ENCODE measurements around the gene CXCR4.

CXCR4 gene

GRCh38 chr2:136115183-136115761, 2.7 kb downstream of the CXCR4 start:
- DNase-seq = peak in 3 of 4 experiments; percentile 42 to 71 (median 44)

- DNase-seq = peak; percentile 59 to 84 (median 74)
These were observed 3.6 kb downstream of the CXCR4 start for GRCh38 chr2:136114382-136114781.

DNA sequence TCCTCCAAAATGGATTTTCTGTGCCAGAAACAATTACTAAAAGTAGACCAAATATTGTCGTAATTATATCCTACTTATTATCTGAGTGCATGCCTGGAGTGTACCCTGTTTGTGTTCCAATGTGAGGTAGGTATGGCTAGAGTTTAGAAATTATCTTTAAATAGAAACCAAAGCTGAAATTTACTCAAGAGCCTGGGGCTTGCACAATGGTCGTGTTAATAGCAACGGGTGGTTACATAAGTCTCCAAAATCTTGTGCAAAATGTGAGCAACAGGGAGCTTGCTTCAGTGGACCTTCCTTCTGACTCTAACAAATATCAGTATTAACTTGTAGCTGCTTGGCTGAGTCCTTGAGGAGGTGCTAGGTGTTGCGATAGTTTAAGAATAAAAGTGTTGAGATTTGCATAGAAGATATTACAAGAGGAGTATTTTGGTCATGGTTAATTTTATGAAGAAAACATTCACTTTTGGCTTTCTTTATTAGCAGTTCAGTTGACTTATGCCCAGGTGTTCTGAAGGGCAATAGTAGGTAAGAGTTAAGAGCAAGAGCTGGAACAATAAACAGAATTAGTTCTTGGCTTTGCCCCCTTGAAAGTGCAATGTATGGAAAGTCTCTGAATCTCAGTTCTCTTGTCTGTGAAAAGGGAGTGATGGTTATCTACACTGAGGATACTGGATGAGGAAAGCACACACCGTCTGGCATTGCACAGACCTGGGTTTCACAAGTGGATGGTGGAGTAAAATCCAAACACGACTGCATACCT, 4.6 kb downstream of the CXCR4 start:
- peak; percentile 80 to 93 (median 88) for DNase-seq

DNA sequence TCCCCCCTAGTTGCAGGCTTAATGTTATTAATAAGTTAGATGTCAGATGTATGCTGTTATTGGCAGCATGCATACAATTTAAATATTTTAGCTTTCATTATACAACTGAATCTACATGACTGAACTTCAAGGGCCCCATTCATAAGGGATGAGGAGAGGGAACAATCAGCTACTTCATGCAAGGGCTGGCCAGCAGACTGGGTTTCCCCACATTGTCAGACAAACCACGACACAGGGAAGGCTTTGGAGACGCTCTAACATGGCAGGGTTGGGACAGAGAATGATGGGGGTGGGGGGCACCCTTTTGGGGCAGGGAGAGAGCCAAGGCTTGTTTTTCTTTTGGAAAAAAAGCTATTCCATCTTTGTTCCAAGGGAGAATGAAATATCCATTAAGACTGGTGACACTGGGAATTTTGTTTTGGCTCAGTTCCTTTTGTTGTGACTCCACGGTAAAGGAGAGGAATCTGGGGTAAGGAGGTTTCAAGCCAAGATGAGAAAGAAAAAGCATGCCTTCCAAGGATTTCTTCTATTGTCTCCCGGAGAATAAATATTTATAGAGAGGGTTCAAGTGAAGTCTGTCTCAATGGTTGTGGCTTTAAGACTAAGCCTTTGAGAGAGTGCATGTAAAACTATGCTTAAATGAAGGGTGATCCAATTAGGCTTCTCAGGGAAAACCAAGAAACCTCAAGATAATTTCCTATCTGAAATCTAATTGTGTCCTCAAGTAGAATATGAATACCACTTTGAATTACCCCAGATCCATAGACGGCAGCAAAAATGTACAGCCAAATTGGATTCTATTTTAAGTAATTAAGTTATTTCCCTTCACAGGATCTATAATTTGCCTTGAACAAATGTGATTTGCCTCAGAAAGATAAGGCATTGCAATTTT, 5.4 kb downstream of the CXCR4 start:
- peak in 3 of 4 experiments; percentile 36 to 58 (median 49) for DNase-seq

DNA sequence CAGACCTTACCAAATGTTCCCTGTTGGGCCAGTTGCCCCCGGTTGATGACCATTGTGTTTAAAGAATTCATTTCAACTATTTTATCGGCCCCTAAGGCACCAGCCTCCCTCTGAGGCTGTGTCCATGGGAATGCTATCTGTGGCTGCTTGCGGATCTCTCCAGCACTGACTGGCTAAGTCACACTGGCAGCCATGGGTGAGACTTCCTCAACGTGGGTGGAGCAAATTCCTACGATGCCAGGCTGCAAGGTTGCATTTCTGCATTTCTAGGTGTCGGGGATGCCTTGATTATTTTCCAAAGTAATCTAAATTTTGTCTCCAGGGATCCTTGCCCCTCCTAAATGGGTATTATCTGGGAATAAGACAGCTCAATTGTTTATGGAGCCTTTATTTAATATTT, 6.2 kb downstream of the CXCR4 start:
- DNase-seq = peak in 3 of 4 experiments; percentile 67 to 71 (median 71)

GRCh38 chr2:136110526-136110925, 7.4 kb downstream of the CXCR4 start:
- DNase-seq = peak in 2 of 4 experiments; percentile 62 to 66

DNA sequence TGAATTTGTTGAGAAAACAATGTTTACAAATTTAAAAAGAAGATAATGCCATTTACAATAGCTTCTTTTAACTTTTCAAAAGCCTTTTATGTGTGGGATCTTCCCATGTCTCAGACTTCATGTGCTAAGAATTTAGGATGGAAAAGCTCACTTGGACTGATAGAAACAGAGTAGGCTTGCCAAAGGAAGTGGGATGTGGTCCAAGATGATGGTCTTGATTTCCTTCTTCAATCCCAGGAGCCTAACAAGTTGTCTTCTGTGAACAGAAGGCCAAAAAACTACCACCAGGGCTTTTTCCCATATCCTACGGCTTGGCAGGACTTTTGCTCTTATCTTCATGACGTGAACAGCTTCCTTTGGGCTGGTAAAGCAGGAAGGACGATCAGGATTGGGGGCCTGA, 9.5 kb downstream of the CXCR4 start:
- DNase-seq = no peak

DNA sequence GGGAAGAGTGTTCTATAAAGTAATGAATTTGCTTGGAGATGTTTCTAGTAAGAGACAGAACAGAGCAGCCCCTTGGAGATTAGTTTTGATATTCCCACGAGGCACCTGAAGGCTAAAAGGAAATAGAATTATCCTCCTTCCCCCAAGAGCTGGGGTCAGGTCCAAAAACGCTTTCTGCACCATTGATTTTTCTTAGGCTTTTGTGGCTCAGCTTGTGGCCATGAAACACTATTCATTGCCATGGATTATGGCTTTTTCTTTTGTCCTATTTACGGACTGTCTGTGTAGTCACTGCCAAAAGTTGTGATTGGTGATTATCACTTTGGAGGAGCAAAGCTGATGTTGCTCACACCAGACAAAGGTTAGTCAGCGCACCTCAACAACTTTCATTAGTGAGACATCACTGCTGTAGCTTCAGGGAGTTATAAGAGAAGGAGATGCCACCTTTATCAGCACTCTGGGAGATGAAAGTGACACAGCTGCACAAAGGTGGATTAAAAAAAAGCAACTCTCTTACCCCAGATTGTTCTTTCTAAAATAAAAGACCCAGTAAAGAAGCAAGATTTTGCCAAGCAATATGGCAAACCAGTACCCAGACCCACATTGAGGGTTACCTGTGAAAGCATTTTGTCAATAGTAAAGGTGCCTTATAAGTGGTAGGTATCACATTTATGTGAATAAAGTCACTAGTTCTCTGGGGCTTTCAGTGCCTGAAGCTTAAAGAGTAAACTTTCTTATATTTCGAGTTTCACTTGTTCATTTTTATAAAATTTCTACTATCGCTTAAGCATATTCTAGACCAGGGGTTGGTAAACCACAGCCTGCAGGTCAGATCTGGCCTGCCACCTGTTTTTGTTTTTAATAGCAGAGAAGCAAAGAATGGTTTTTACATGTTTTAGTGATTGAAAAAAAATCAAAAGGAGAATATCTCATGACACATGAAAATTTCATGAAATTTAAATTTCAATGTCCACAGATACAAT, 10.6 kb downstream of the CXCR4 start:
- DNase-seq = no peak

GRCh38 chr2:136106505-136106904, 11.4 kb downstream of the CXCR4 start:
- DNase-seq = peak in 1 of 4 experiments; percentile 40

DNA sequence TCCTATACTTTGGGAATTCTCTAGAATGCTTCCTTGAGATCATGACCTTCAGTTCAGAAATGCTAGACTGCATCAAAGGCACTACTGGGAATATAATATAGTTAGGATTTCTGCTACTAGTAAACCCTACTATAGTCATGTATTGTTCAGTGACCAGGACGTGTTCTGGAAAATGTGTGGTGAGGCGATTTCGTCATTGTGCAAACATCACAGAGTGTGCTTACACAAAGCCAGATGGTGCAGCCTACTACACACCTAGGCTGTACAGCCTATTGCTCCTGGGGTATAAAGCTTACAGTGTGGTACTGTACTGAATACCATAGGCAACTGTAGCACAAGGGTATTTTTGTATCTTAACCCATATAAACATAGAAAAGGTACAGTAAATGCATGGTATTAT, 13.0 kb downstream of the CXCR4 start:
- DNase-seq = no peak

DNA sequence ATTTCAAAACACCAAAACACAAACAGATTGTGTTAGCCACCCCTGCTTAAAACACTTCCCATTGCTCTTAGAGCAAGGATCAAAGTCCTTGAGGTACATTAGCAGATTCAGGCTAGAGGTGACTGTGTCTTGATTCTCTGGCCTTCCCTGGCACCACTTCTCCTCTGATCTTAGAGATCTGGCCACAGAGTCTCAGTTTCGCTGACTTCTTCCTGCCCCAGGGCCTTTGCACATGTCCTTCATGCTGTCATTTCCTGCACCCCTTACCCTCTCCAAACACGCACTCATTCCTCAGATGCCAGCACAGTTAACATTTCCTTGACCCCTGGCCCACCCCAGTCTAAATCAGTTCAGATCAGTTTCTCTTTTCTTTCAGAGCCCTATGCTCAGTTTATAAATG, 16.9 kb downstream of the CXCR4 start:
- DNase-seq = no peak

GRCh38 chr2:136098441-136098840, 19.5 kb downstream of the CXCR4 start:
- DNase-seq = peak; percentile 72 to 86 (median 84)

- DNase-seq = no peak
These were observed 24.4 kb downstream of the CXCR4 start for GRCh38 chr2:136093583-136093982.

DNA sequence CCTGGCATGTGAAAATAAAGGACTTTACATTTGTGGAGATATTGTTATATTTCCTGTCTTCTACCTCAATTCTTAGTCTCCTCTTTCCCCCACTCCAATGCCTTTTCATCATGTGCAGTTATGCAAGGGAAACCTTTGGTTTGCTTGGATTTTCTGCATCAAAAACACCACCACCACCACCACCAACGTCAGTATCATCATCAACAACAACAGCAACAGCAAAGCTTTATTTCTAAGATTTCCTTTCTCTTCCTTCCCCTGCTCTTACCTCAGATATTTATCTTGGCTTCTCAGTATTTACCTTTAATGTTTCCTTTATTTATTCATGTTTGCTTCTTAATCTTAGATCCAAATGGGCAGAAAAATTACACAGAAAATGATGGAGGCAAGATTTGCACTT, 26.1 kb downstream of the CXCR4 start:
- DNase-seq = no peak

- DNase-seq = peak in 1 of 4 experiments; percentile 12
These were observed 30.0 kb downstream of the CXCR4 start for GRCh38 chr2:136087901-136088460.

GRCh38 chr2:136086253-136087016, 31.5 kb downstream of the CXCR4 start:
- peak; percentile 34 to 61 (median 52) for DNase-seq

DNA sequence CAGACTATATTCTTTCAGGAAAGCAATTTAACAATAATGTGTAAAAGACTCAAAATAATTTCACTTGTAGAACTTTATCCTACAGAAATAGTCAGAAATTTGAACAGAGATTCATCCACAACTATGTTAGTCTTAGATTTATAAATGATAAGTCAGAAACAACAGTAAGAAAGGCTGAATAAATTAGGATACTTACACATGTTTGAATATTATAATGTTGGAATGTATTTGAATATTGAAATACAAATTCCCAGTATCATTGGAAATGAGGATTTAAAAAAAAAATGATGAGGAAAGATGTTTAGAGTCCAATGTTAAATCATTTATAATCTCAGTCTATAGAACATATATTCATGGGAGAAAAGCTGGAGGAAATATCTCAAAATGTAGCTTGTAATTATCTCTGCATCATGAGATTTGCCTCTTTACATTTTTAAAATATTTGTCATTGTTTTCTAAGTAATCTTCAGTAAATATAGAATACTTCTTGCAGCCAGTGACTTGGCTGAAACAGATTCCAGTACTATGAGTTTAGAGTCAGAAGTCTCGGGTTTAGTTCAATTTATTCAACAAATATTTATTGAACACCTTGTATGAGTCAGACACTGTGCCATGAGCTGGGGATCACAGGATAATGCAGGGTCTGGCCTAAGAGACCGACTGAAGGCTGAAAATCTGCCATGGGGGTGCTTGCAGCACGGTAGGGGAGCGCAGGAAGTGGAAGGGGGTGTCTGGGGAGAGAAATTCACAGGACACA, 32.3 kb downstream of the CXCR4 start:
- no peak for DNase-seq

- DNase-seq = no peak
These were observed 36.3 kb downstream of the CXCR4 start for GRCh38 chr2:136081582-136082210.

- no peak for DNase-seq
These were observed 37.8 kb downstream of the CXCR4 start for GRCh38 chr2:136080114-136080513.

DNA sequence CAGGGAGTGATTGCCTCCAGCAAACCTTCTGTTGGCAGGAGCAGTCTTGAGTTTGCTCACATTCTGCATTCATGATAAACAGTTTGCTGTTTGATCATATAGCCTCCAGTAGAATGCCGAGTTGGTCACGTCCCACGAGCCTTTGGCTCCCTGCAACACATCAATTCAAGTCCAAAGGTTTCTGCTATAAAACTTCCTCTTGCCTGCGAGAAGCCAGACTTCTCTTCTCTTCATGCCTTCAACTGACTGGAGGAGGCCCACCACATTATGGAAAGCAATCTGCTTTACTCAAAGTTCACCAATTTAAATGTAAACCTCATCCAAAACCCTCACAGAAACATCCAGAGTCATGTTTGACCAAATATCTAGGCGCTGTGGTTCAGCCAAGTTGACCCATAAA, 40.8 kb downstream of the CXCR4 start:
- DNase-seq = no peak
